Spleen (tissue), 7 donors: ENCODE measurements around the gene UGT3A2.

Source experiments
- CTCF ChIP-seq, 11 experiments: fragments of 200-600 bp in 7 of 11; fragments of 450-650 bp in 4 of 11; sonication (generic) in 4 of 11; IDR thresholded peaks in 8 of 11; conservative IDR thresholded peaks in 3 of 11; 1 replicate in 7 of 11; 2 replicates in 4 of 11; pipeline versions ENCODE4 v1.4.0 to v1.8.0; 2016 to 2021; ENCODE audit warnings: antibody characterized with exemption in 11 of 11, inconsistent platforms in 4 of 11, mild to moderate bottlenecking in 1 of 11
- POLR2A ChIP-seq, 3 donors: fragments of 450-650 bp; IDR thresholded peaks; one replicate each; pipeline ENCODE4 v1.5.1; 2017; ENCODE audit warnings: antibody characterized with exemption in 3 of 3, mild to moderate bottlenecking in 1 of 3
- POLR2AphosphoS5 ChIP-seq, 3 donors: sonication (generic); formaldehyde crosslinking; IDR thresholded peaks; one replicate each; pipeline ENCODE4 v1.5.1; 2017; ENCODE audit warnings: antibody characterized with exemption in 3 of 3
- donor health status: DM: no; HTN: no; CAD: no; lungs with moderate emphysema.
- donor health status: DM: no; HTN: no; CAD: no.
- donor health status: DM: no; HTN: no; CAD: no.

GRCh38 chr5:36045895-36046294 lies 20.8 kb downstream of the UGT3A2 start:
- TF ChIP-seq CTCF (IDR thresholded peaks at IDR 0.05 in 8 of 11, conservative IDR thresholded peaks at IDR 0.05 in 3 of 11) (no peak), POLR2A (IDR thresholded peaks at IDR 0.05) (no peak), POLR2AphosphoS5 (IDR thresholded peaks at IDR 0.05) (no peak)
